NB4 (cell line): Measurements from ENCODE around the gene TSEN54.

Experiments
- CTCF ChIP-seq: IDR thresholded peaks from one replicate; pipeline ENCODE4 v1.5.1; 2012; ENCODE audit warnings: low read depth, low read length
- MAX ChIP-seq: IDR thresholded peaks from 2 replicates; pipeline ENCODE4 v1.6.1; 2011; ENCODE audit warnings: low read depth, low read length
- POLR2A ChIP-seq: IDR thresholded peaks from 2 replicates; pipeline ENCODE4 v1.6.1; 2011; ENCODE audit warnings: mild to moderate bottlenecking; ENCODE audit not compliant: insufficient read length; ENCODE audit errors: extremely low read depth

- TF ChIP-seq CTCF: no peak
- no peak for TF ChIP-seq POLR2A
- TF ChIP-seq MAX: no peak
These were observed 21.9 kb upstream of the TSEN54 start for GRCh38 chr17:75494326-75494877.
